PFSK-1 (cell line): ENCODE data around the gene WDR90.
A peak's percentile ranks its signal among the peaks of the same experiment; 100 is the strongest.

Experiments used
- FOXP2 ChIP-seq: optimal IDR thresholded peaks from 2 replicates; pipeline ENCODE3; 2011; ENCODE audit warnings: borderline replicate concordance, control low read depth, inconsistent platforms; ENCODE audit not compliant: insufficient read depth; ENCODE audit errors: extremely low read length, extremely low read depth
- POLR2AphosphoS5 ChIP-seq: IDR thresholded peaks from 2 replicates; pipeline ENCODE4 v1.6.1; 2012; ENCODE audit warnings: low read depth, mild to moderate bottlenecking, control low read depth, low read length, moderate library complexity
- REST ChIP-seq, 2 experiments: IDR thresholded peaks; 2 replicates each; pipeline versions ENCODE4 v1.6.1 to v1.8.0; 2011 to 2012; ENCODE audit warnings: low read depth in 2 of 2, low read length in 2 of 2, control low read depth in 1 of 2, inconsistent platforms in 1 of 2, mild to moderate bottlenecking in 1 of 2, moderate library complexity in 1 of 2; ENCODE audit not compliant: insufficient read depth in 1 of 2
- SIN3A ChIP-seq: IDR thresholded peaks from 2 replicates; pipeline ENCODE4 v1.6.1; 2012; ENCODE audit warnings: mild to moderate bottlenecking, low read length, moderate library complexity, borderline replicate concordance; ENCODE audit not compliant: insufficient read depth
- TAF1 ChIP-seq: IDR thresholded peaks from 2 replicates; pipeline ENCODE4 v1.6.1; 2012; ENCODE audit warnings: low read length, control low read depth, borderline replicate concordance; ENCODE audit not compliant: insufficient read depth

The WDR90 gene

GRCh38 chr16:704552-705380, 55.6 kb downstream of the WDR90 start:
- TF ChIP-seq SIN3A (no peak), POLR2AphosphoS5 (no peak), FOXP2 (no peak), REST (IDR thresholded peaks at IDR 0.05; ENCODE audit: insufficient read depth in 1 of 2, low read depth in 2 of 2, low read length in 2 of 2) (peak; percentile 72 to 89), TAF1 (no peak)

GRCh38 chr16:705431-706188, 56.4 kb downstream of the WDR90 start, which contains the start of gene FBXL16:
FBXL16 (minus strand) TSS chr16:705801; CDS start chr16:697405, 8,396 bp downstream.
- TF ChIP-seq REST (IDR thresholded peaks at IDR 0.05; ENCODE audit: insufficient read depth in 1 of 2, low read depth in 2 of 2, low read length in 2 of 2) (no peak), FOXP2 (no peak), TAF1 (no peak), SIN3A (no peak), POLR2AphosphoS5 (no peak)

- TF ChIP-seq FOXP2 (no peak), TAF1 (no peak), SIN3A (no peak), POLR2AphosphoS5 (no peak), REST (IDR thresholded peaks at IDR 0.05; ENCODE audit: insufficient read depth in 1 of 2, low read depth in 2 of 2, low read length in 2 of 2) (no peak)
Measured at GRCh38 chr16:706189-707061, 57.3 kb downstream of the WDR90 start.

GRCh38 chr16:707062-707538, 57.9 kb downstream of the WDR90 start:
- no peak for TF ChIP-seq REST (IDR thresholded peaks at IDR 0.05; ENCODE audit: insufficient read depth in 1 of 2, low read depth in 2 of 2, low read length in 2 of 2)
- no peak for TF ChIP-seq SIN3A
- no peak for TF ChIP-seq FOXP2
